Measurements from ENCODE around the gene LPCAT1. TPM values are rescaled to one million over a fixed set of nuclear protein-coding genes. Genes with fewer than 3 reads are reported as not detected.

LPCAT1 gene
- total and polyA plus RNA-seq, 10 of the 15 experiments (the other 5 are each of a cell fraction or from before 2014, with no cell fraction given): 2.3 to 109 (median 72.7) TPM

GRCh38 chr5:1498623-1499416 is 24.9 kb downstream of the LPCAT1 start (continued):
- no peak for TF ChIP-seq BCLAF1 (IDR thresholded peaks at IDR 0.05)
- TF ChIP-seq ZNF207 (IDR thresholded peaks at IDR 0.05; ENCODE audit: borderline replicate concordance): peak; percentile 32; the same call in 1 of the 2 replicates
- TF ChIP-seq SUPT20H (IDR thresholded peaks at IDR 0.05; ENCODE audit: borderline replicate concordance, control insufficient read depth, low read depth, low read length): no peak
- no peak for TF ChIP-seq ZBTB4 (CRISPR knock-in tag; IDR thresholded peaks at IDR 0.05)
- peak; percentile 42 for TF ChIP-seq PBX3 (IDR thresholded peaks at IDR 0.05; ENCODE audit: insufficient replicate concordance, low read depth, low read length)
- 0 out of 2 replicates have a peak, but pooled peaks have one; percentile 24 for TF ChIP-seq PAX5 (IDR thresholded peaks at IDR 0.05; ENCODE audit: borderline replicate concordance, low read depth, low read length)
- TF ChIP-seq E4F1 (IDR thresholded peaks at IDR 0.05; ENCODE audit: borderline replicate concordance, partially characterized antibody): no peak
- peak; percentile 78 for TF ChIP-seq RAD51 (IDR thresholded peaks at IDR 0.05)
- no peak for TF ChIP-seq BCL3 (IDR thresholded peaks at IDR 0.05; ENCODE audit: borderline replicate concordance, insufficient read depth, low read depth, low read length, poor library complexity, severe bottlenecking)
- TF ChIP-seq CTCF (IDR thresholded peaks at IDR 0.05 in 2 of 3, conservative IDR thresholded peaks at IDR 0.05 in 1 of 3; ENCODE audit: control insufficient read depth in 2 of 3, extremely low read depth in 1 of 3, insufficient read depth in 1 of 3, low read depth in 3 of 3, low read length in 3 of 3): no peak
- no peak for TF ChIP-seq CHD4 (IDR thresholded peaks at IDR 0.05)
